ENCODE data around the gene MAX.

- TF ChIP-seq CTCF (conservative IDR thresholded peaks at IDR 0.05; ENCODE audit: low read depth, low read length) (no peak), SMC3 (IDR thresholded peaks at IDR 0.05; ENCODE audit: low read depth, low read length) (no peak), POLR2A (IDR thresholded peaks at IDR 0.05; ENCODE audit: low read depth, low read length) (no peak), MXI1 (IDR thresholded peaks at IDR 0.05; ENCODE audit: borderline replicate concordance, low read depth, low read length) (no peak), RFX5 (IDR thresholded peaks at IDR 0.05; ENCODE audit: low read depth, low read length) (no peak), MAZ (IDR thresholded peaks at IDR 0.05; ENCODE audit: borderline replicate concordance, low read depth, low read length) (no peak), USF2 (IDR thresholded peaks at IDR 0.05; ENCODE audit: low read depth, low read length) (no peak), RAD21 (IDR thresholded peaks at IDR 0.05; ENCODE audit: low read length) (no peak)
These were observed 76.5 kb downstream of the MAX start for GRCh38 chr14:65025818-65026217.

Data from IMR-90 (cell line).